GM23338 (cell line): Measurements from ENCODE around the gene CMPK1. TPM values are rescaled to one million over a fixed set of nuclear protein-coding genes. Genes with fewer than 3 reads are reported as not detected.

ENCODE experiments used
- ATAC-seq: fragments of 200-7000 bp; cut with Tn5 transposase; 3 replicates; pipeline ENCODE4 v1.9.1; 2020
- DNase-seq: peaks from one replicate; pipeline ENCODE4 v3.0.0-alpha.2; 2015; ENCODE audit warnings: low spot score
- H2AFZ ChIP-seq: fragments of 200-600 bp; sonication (generic); 2 replicates; pipeline ENCODE4 v1.8.0; 2016; ENCODE audit warnings: antibody characterized with exemption, mild to moderate bottlenecking, moderate library complexity
- H3F3A ChIP-seq: fragments of 200-600 bp; sonication (generic); replicated peaks from 2 replicates; pipeline ENCODE4 v1.8.0; 2017; ENCODE audit warnings: antibody characterized with exemption, mixed run types, low read depth
- H3K27ac ChIP-seq: fragments of 200-600 bp; sonication (generic); 2 replicates; pipeline ENCODE4 v1.6.1; 2016; ENCODE audit warnings: low read depth
- H3K27me3 ChIP-seq: fragments of 200-600 bp; sonication (generic); 2 replicates; pipeline ENCODE4 v1.8.0; 2016; ENCODE audit warnings: mild to moderate bottlenecking, mixed run types, moderate library complexity; ENCODE audit not compliant: insufficient read depth
- H3K36me3 ChIP-seq: fragments of 200-600 bp; sonication (generic); 2 replicates; pipeline ENCODE4 v1.8.0; 2016; ENCODE audit warnings: mild to moderate bottlenecking; ENCODE audit not compliant: insufficient read depth
- H3K4me1 ChIP-seq: fragments of 200-600 bp; sonication (generic); 2 replicates; pipeline ENCODE4 v1.8.0; 2016; ENCODE audit warnings: mild to moderate bottlenecking, moderate library complexity; ENCODE audit not compliant: insufficient read depth
- H3K4me2 ChIP-seq: fragments of 200-600 bp; sonication (generic); 2 replicates; pipeline ENCODE4 v1.7.1; 2017; ENCODE audit warnings: mixed run types
- H3K4me3 ChIP-seq: fragments of 200-600 bp; sonication (generic); 2 replicates; pipeline ENCODE4 v1.6.1; 2016; ENCODE audit warnings: mixed run types
- H3K79me2 ChIP-seq: fragments of 200-600 bp; sonication (generic); replicated peaks from 2 replicates; pipeline ENCODE4 v1.8.0; 2017; ENCODE audit warnings: mild to moderate bottlenecking; ENCODE audit not compliant: insufficient read depth
- H3K9me2 ChIP-seq: fragments of 200-600 bp; sonication (generic); 2 replicates; pipeline ENCODE4 v1.8.0; 2017; ENCODE audit not compliant: insufficient read depth
- H4K20me1 ChIP-seq: fragments of 200-600 bp; sonication (generic); replicated peaks from 2 replicates; pipeline ENCODE4 v1.8.0; 2017; ENCODE audit warnings: mild to moderate bottlenecking; ENCODE audit not compliant: insufficient read depth
- H3K27ac Mint-ChIP-seq: 2 replicates; pipeline ENCODE4 v1.8.0; 2020; ENCODE audit warnings: inconsistent platforms, mild to moderate bottlenecking, moderate library complexity, mixed read lengths
- H3K27me3 Mint-ChIP-seq: 3 replicates; pipeline ENCODE4 v1.8.0; 2022; ENCODE audit warnings: low read depth, mild to moderate bottlenecking, moderate library complexity, mixed read lengths, inconsistent platforms; ENCODE audit not compliant: insufficient read depth, poor library complexity
- H3K36me3 Mint-ChIP-seq: 3 replicates; pipeline ENCODE4 v1.8.0; 2021; ENCODE audit warnings: low read depth, mild to moderate bottlenecking, inconsistent platforms, moderate library complexity, mixed read lengths
- H3K4me1 Mint-ChIP-seq: 3 replicates; pipeline ENCODE4 v1.8.0; 2020; ENCODE audit warnings: mild to moderate bottlenecking, inconsistent platforms, mixed read lengths
- H3K4me3 Mint-ChIP-seq: 3 replicates; pipeline ENCODE4 v1.8.0; 2021; ENCODE audit warnings: moderate library complexity, mild to moderate bottlenecking, inconsistent platforms, mixed read lengths
- H3K9me3 Mint-ChIP-seq: 3 replicates; pipeline ENCODE4 v1.8.0; 2020; ENCODE audit warnings: moderate library complexity, mild to moderate bottlenecking, inconsistent platforms, mixed read lengths
- CTCF ChIP-seq, 2 experiments: fragments of 200-600 bp in 1 of 2; sonication (generic) in 1 of 2; conservative IDR thresholded peaks; 2 replicates each; pipeline versions ENCODE4 v1.5.1 to v1.6.1; 2016 to 2017; ENCODE audit warnings: antibody characterized with exemption in 2 of 2, low read depth in 2 of 2, mild to moderate bottlenecking in 2 of 2, moderate library complexity in 1 of 2
- ETS1 ChIP-seq: IDR thresholded peaks from 2 replicates; pipeline ENCODE4 v1.6.1; 2016; ENCODE audit warnings: antibody characterized with exemption
- JUNB ChIP-seq: IDR thresholded peaks from one replicate; pipeline ENCODE4 v1.6.1; 2016; ENCODE audit warnings: antibody characterized with exemption; ENCODE audit not compliant: unreplicated experiment
- REST ChIP-seq: IDR thresholded peaks from one replicate; pipeline ENCODE4 v1.6.1; 2018; ENCODE audit warnings: antibody characterized with exemption; ENCODE audit not compliant: unreplicated experiment
- STAT1 ChIP-seq: IDR thresholded peaks from one replicate; pipeline ENCODE4 v1.6.1; 2016; ENCODE audit warnings: antibody characterized with exemption; ENCODE audit not compliant: unreplicated experiment
- ZNF462 ChIP-seq: fragments of 250-450 bp; sonication (Bioruptor Pico); IDR thresholded peaks from 2 replicates; pipeline ENCODE4 v1.5.0; 2020; ENCODE audit warnings: mild to moderate bottlenecking, moderate library complexity
- polyA plus RNA-seq: library from polyadenylated mRNA; unstranded; fragments of >200 nt; fragmentation: Nextera tagmentation; extraction: Ambion mirVana; gene quantifications from 2 replicates; pipeline ENCODE4 v1.2.1, GENCODE V29; 2016
- total RNA-seq: library from RNA; depleted of rRNA; stranded (reverse); fragments of >200 nt; shearing (Covaris generic); gene quantifications from 2 replicates; pipeline ENCODE4 v1.2.3, GENCODE V29; 2014

Gene CMPK1
- total and polyA plus RNA-seq, 2 experiments from 2014 or later: 22.8 to 28.6 TPM

GRCh38 chr1:47409311-47410067 is 75.9 kb downstream of the CMPK1 start (continued):
- no peak for TF ChIP-seq JUNB
- TF ChIP-seq ETS1: no peak
- TF ChIP-seq REST: no peak

GRCh38 chr1:47410068-47410455 is 76.5 kb downstream of the CMPK1 start:
- H3K27me3 ChIP-seq: peaks cover 26% of the 10 kb centered on the region
- TF ChIP-seq ZNF462 (CRISPR knock-in tag): no peak
- no peak for TF ChIP-seq JUNB
- TF ChIP-seq ETS1: no peak
- TF ChIP-seq STAT1: no peak
- no peak for TF ChIP-seq CTCF (conservative IDR thresholded peaks at IDR 0.05; ENCODE audit: low read depth in 2 of 2)

More at GRCh38 chr1:47410068-47410455, 76.5 kb downstream of the CMPK1 start:
- Mint-ChIP-seq H3K4me3 (no peak overlapping the region), H3K4me1 (peaks cover 2% of the 10 kb centered on the region; the same call in 1 of the 3 replicates), H3K36me3 (no peaks in the 10 kb centered on the region), H3K27me3 (peaks cover 18% of the 10 kb centered on the region), H3K9me3 (no peaks in the 10 kb centered on the region; the same call in 2 of the 3 replicates), H3K27ac (no peak overlapping the region)
- no peaks in the 10 kb centered on the region for H3K9me2 ChIP-seq
- H2AFZ ChIP-seq: no peak overlapping the region
- ATAC-seq (no peak), DNase-seq (no peak)
- H3K27ac ChIP-seq: no peak overlapping the region
- H3K79me2 ChIP-seq: no peaks in the 10 kb centered on the region
- H3F3A ChIP-seq: no peaks in the 10 kb centered on the region
- no peak overlapping the region for H3K4me3 ChIP-seq
- H3K4me2 ChIP-seq: no peak overlapping the region
- no peaks in the 10 kb centered on the region for H4K20me1 ChIP-seq
- no peaks in the 10 kb centered on the region for H3K4me1 ChIP-seq
- H3K36me3 ChIP-seq: no peaks in the 10 kb centered on the region
